HepG2 (cell line): ENCODE data around the gene CDK3. TPM values are rescaled to one million over a fixed set of nuclear protein-coding genes. Genes with fewer than 3 reads are reported as not detected.

Experiments
- polyA plus RNA-seq, 8 experiments: library from polyadenylated mRNA; depleted of rRNA in 3 of 8; stranded (reverse) in 7 of 8; unstranded in 1 of 8; fragments of >200 nt; fragmentation: Illumina TruSeq in 4 of 8; extraction: Trizol in 4 of 8; gene quantifications; 2 replicates each; pipeline versions ENCODE4 v1.2.1 to v1.2.3, GENCODE V29; 2011 to 2016; ENCODE audit warnings: low read depth in 4 of 8, missing spikeins in 1 of 8, mixed read lengths in 1 of 8; ENCODE audit not compliant: insufficient read depth in 1 of 8
- total RNA-seq, 5 experiments: library from RNA; depleted of rRNA; stranded (reverse); fragments of >200 nt; fragmentation: Illumina TruSeq; extraction: Trizol; gene quantifications; 2 replicates each; pipeline ENCODE4 v1.2.3, GENCODE V29; 2016; ENCODE audit warnings: low read depth in 1 of 5

Gene CDK3
- total and polyA plus RNA-seq, 2 of the 13 experiments (the other 11 are each of a cell fraction or from before 2014, with no cell fraction given) = 5.8 to 11.4 TPM

Other genes starting within 250 kb of the CDK3 start
- gene GALK1, start 235.7 kb upstream of the CDK3 start, total RNA-seq (2016; rRNA removed; fragmentation: Illumina TruSeq; extraction: Trizol) = 93.6 and 95.6 TPM in 2 replicates
- 59.9 and 93.0 TPM in 2 replicates for gene GALK1, start 235.7 kb upstream of the CDK3 start, polyA plus RNA-seq (2011; rRNA removed)
- 28.6 and 33.0 TPM in 2 replicates for gene UNK, start 216.0 kb upstream of the CDK3 start, total RNA-seq (2016; rRNA removed; fragmentation: Illumina TruSeq; extraction: Trizol)
- gene UNK, start 216.0 kb upstream of the CDK3 start, polyA plus RNA-seq (2011; rRNA removed) = 30.7 and 31.6 TPM in 2 replicates
- 27.2 and 42.7 TPM in 2 replicates for gene UNC13D, start 156.5 kb upstream of the CDK3 start, total RNA-seq (2016; rRNA removed; fragmentation: Illumina TruSeq; extraction: Trizol)
- 29.7 and 40.0 TPM in 2 replicates for gene UNC13D, start 156.5 kb upstream of the CDK3 start, polyA plus RNA-seq (2011; rRNA removed)
- gene WBP2, start 145.5 kb upstream of the CDK3 start, total RNA-seq (2016; rRNA removed; fragmentation: Illumina TruSeq; extraction: Trizol) = 28.2 and 29.2 TPM in 2 replicates
- 29.5 and 34.6 TPM in 2 replicates for gene WBP2, start 145.5 kb upstream of the CDK3 start, polyA plus RNA-seq (2011; rRNA removed)
- gene TRIM47, start 122.3 kb upstream of the CDK3 start, total RNA-seq (2016; rRNA removed; fragmentation: Illumina TruSeq; extraction: Trizol) = 59.7 and 82.0 TPM in 2 replicates
- 33.5 and 45.8 TPM in 2 replicates for gene TRIM47, start 122.3 kb upstream of the CDK3 start, polyA plus RNA-seq (2011; rRNA removed)
- gene TRIM65, start 103.9 kb upstream of the CDK3 start, total RNA-seq (2016; rRNA removed; fragmentation: Illumina TruSeq; extraction: Trizol) = 22.4 and 24.6 TPM in 2 replicates
- 10.3 and 15.2 TPM in 2 replicates for gene TRIM65, start 103.9 kb upstream of the CDK3 start, polyA plus RNA-seq (2011; rRNA removed)
- 88.8 and 125 TPM in 2 replicates for gene MRPL38, start 96.0 kb upstream of the CDK3 start, total RNA-seq (2016; rRNA removed; fragmentation: Illumina TruSeq; extraction: Trizol)
- gene MRPL38, start 96.0 kb upstream of the CDK3 start, polyA plus RNA-seq (2011; rRNA removed) = 83.7 and 91.0 TPM in 2 replicates
- gene FBF1, start 59.8 kb upstream of the CDK3 start, total RNA-seq (2016; rRNA removed; fragmentation: Illumina TruSeq; extraction: Trizol) = 3.5 and 8.1 TPM in 2 replicates
- 2.4 and 2.7 TPM in 2 replicates for gene FBF1, start 59.8 kb upstream of the CDK3 start, polyA plus RNA-seq (2011; rRNA removed)
- 120 and 156 TPM in 2 replicates for gene ACOX1, start 21.7 kb upstream of the CDK3 start, total RNA-seq (2016; rRNA removed; fragmentation: Illumina TruSeq; extraction: Trizol)
- 84.2 and 86.4 TPM in 2 replicates for gene ACOX1, start 21.7 kb upstream of the CDK3 start, polyA plus RNA-seq (2011; rRNA removed)
- gene TEN1, start 21.6 kb upstream of the CDK3 start, total RNA-seq (2016; rRNA removed; fragmentation: Illumina TruSeq; extraction: Trizol) = 14.7 and 18.0 TPM in 2 replicates
- gene TEN1, start 21.6 kb upstream of the CDK3 start, polyA plus RNA-seq (2011; rRNA removed) = 21.3 and 29.4 TPM in 2 replicates
- gene EVPL, start 26.5 kb downstream of the CDK3 start, total RNA-seq (2016; rRNA removed; fragmentation: Illumina TruSeq; extraction: Trizol) = 3.6 and 8.2 TPM in 2 replicates
- gene EVPL, start 26.5 kb downstream of the CDK3 start, polyA plus RNA-seq (2011; rRNA removed) = 2.1 and 4.3 TPM in 2 replicates
- 39.8 and 89.7 TPM in 2 replicates for gene SRP68, start 71.7 kb downstream of the CDK3 start, total RNA-seq (2016; rRNA removed; fragmentation: Illumina TruSeq; extraction: Trizol)
- 74.3 and 79.0 TPM in 2 replicates for gene SRP68, start 71.7 kb downstream of the CDK3 start, polyA plus RNA-seq (2011; rRNA removed)
- 0.20 and 0.58 TPM in 2 replicates for gene GALR2, start 73.9 kb downstream of the CDK3 start, total RNA-seq (2016; rRNA removed; fragmentation: Illumina TruSeq; extraction: Trizol)
- gene GALR2, start 73.9 kb downstream of the CDK3 start, polyA plus RNA-seq (2011; rRNA removed) = 0.48 and 0.84 TPM in 2 replicates
- gene ZACN, start 78.3 kb downstream of the CDK3 start, total RNA-seq (2016; rRNA removed; fragmentation: Illumina TruSeq; extraction: Trizol) = 0.15 TPM in 1 of 2 replicates, not detected in the other
- gene ZACN, start 78.3 kb downstream of the CDK3 start, polyA plus RNA-seq (2011; rRNA removed) = 0.04 and 0.11 TPM in 2 replicates
- 116 and 118 TPM in 2 replicates for gene EXOC7, start 102.9 kb downstream of the CDK3 start, total RNA-seq (2016; rRNA removed; fragmentation: Illumina TruSeq; extraction: Trizol)
- gene EXOC7, start 102.9 kb downstream of the CDK3 start, polyA plus RNA-seq (2011; rRNA removed) = 86.9 and 118 TPM in 2 replicates
- 1.4 and 1.6 TPM in 2 replicates for gene FOXJ1, start 140.4 kb downstream of the CDK3 start, total RNA-seq (2016; rRNA removed; fragmentation: Illumina TruSeq; extraction: Trizol)
- gene FOXJ1, start 140.4 kb downstream of the CDK3 start, polyA plus RNA-seq (2011; rRNA removed) = 0.98 and 1.2 TPM in 2 replicates
- gene RNF157, start 239.6 kb downstream of the CDK3 start, total RNA-seq (2016; rRNA removed; fragmentation: Illumina TruSeq; extraction: Trizol) = 1.4 and 1.5 TPM in 2 replicates
- 0.44 and 0.82 TPM in 2 replicates for gene RNF157, start 239.6 kb downstream of the CDK3 start, polyA plus RNA-seq (2011; rRNA removed)